ENCODE results near the gene ATP5PD.
"Not testable (repeated sequence)": the region's sequence is repeated elsewhere in the genome, so short reads cannot be mapped to it uniquely, and the experiment has no call there.

The ATP5PD gene

DNA sequence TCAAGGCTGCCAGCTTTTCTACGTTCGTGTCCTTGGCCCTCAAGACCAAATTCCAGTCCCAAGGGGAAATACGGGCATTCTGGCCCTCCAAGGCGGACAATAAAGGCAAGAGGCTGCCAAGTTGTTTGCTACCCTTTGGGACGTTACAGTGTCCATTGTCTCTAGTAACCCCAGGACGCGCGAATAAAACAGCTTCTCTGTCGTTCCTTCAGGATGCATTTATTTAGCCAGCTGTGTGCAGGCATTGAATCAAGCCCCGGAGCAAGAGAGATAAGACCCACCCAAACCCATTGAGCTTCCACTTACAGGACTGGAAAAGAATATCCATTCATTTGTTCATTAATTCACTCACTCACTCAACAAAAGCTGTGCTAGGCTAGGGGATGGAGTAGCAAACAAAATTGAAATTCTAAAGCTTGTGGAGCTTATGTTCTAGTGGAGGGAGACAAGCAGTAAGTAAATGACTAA, 33.6 kb downstream of the ATP5PD start:
- DNase-seq: no peak

DNA sequence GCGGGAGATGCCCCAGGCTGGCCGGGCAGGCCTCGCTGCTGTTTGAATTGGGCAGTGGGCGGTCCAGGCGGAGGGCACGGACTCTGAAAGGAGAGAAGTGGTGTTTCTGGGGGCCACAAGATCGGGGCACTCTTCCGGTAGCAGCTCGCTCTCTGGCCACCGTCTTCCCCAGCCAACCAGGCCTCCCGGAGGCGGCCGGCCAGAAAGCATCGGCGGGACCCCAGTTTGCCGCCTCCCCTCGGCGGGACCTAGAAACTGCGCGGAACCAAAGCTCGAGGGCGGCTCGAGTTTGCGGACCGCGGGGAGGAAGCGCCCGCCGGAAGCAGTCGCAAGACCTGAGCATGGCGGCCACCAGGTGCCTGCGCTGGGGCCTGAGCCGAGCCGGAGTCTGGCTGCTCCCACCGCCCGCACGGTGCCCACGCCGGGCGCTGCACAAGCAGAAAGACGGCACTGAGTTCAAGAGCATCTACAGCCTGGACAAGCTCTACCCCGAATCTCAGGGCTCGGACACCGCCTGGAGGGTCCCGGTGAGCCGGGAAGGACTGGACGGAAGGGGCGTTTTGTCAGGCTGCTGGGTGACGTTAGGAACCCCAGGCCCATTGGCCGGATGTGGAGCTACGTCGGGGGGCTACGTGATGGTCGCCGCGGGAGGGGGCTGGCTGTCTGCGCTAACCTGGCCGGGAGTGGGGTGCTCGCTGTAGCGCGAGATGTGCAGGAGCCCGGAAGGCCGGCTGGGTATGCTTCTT, 34.2 kb downstream of the ATP5PD start, which contains the start of gene MRPL58:
Gene MRPL58, plus strand, starts transcription at position 325 of the 746 bp plus-strand sequence. Its CDS starts 17 bp downstream, at position 342.
- DNase-seq: peak; percentile 88

DNA sequence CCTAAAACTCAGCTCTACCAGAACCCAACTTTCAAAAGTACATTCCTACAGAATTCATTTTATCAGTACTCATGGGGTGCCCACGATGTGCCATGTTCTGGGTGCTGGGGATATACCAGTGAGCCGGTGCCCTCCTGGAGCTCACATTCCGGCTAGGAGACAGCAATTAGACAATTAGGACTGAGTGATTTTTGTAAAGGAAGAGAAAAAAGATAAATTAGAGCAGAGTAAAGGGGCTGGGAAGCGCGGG, 34.7 kb downstream of the ATP5PD start:
- DNase-seq: no peak

DNA sequence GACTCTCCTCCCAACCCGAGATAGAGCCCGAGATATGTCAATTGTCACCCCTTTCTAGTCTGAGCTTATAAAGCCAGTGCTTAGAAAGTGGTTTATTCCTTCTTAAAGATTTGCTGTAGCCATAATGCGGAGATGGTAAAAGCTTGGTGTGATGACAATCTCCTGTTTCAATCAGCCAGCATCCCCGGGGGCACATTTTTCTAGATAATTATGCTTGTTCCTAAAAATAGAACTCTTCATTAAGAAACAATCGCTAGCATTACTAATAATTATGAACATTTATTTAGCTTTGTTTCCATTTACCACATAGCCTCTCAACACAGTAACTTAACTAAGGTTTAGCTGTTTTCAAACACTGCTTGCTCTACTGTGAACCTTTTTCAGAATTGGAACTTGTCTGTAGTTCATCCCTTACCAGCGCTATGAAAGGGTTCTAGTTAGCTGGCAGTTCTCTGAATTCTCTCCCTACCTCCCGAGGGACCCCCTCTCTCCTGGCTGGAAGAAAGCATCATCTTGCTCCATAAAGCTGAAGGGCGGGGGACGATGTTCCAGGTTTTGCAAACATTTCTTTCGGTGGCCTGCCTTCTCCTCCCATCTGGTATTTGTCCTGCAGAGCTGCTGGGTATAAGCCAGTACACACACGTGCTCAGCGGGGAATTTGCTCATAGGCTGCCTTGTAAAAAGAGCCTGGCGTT, 35.2 kb downstream of the ATP5PD start:
- no peak for DNase-seq

DNA sequence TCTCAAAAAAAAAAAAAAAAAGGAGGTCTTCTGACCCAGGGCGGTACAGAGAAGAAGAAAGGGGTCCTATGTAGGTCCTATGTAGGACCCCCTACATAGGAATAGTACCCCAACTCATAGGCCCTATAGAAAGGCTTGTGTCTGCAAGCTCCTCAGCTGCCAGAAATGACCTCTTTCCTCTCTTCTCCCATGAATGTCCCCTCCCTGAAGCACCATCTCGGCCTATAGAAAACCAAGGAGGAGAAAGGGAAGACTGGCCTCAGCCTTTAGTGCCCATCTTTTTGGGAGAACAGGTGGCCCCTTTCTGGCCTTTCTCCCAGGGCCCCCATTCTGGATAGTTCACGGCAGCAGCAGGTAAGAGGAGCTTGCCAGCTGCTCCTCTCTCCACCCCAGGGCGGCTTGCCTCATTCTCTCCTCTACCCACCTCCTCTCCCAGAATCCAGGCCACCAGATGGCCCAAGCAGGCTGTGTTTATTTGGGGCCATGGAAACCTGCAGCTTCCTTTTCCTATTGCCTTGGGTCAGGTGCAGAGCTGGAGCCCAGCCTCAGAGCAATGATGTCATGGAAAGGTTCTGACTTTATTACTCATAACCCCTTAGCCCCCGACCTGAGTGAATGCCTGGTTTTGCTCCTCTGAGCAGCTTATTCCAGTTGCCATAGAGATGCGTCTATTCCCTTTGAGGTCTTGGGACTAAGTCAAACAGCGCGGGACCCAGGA, 35.9 kb downstream of the ATP5PD start:
- DNase-seq: peak; percentile 30

DNA sequence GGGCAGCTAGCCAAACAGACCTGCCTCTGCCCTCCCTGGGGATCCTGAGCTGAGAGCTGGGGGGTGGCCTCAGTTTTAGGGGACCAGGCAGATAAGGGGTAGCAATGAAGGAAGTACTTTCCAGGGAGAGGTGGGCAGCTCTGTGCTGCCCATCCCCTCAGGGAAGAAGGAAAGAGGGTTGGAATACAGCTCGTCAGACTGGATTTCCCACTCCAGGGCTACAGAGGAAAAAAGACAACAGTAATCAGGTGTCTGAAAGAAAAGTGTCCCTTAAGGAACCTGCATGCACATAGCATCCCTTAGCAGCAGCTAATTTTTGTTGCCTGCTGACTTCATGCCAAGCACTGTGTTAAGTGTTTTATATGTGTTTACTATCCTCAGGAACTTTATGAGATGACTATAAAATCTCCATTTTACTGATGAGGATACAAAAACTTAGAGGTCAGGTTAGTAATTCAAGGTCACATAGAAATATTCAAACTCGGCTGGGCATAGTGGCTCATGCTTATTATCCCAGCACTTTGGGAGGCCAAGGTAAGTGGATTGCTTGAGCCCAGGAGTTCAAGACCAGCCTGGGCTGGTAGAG, 37.5 kb downstream of the ATP5PD start:
- no peak for DNase-seq

DNA sequence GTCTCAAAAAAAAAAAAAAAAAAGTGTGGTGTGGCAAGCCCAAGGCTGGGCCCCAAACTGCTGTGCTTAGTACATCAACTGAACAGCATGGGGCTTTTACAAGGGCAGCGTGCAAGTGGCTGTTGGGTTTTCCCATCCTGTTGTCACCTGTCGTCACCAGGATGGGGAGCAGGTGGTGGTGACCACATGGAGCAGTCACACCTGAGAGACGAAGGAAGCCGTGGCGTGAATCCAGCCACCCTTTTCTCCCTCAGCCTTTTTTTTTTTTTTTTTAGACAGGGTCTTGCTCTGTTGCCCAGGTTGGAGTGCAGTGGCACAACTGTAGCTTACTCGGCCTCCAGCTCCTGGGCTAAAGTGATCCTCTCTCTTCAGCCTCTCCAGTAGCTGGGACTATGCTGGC, 38.4 kb downstream of the ATP5PD start:
- no peak for DNase-seq

DNA sequence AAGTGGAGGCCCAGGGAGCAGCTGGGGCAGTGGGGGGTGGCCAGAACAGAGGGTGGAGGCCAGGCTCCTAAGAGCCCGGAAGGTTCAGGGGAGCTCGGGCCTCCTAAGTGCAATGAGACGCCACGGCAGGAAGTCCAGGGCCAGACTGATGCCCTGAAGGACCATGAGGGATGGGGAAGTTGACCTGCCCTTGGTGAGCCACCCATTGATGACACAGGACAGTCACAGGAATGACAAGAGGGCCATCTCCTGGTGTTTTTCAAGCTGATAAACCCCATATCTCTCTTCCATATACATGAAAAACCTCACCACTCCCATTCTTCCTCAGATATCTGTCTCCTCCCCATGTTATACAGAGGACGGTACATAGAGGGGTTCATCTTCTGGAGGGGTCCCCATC, 40.1 kb downstream of the ATP5PD start:
- no peak for DNase-seq

DNA sequence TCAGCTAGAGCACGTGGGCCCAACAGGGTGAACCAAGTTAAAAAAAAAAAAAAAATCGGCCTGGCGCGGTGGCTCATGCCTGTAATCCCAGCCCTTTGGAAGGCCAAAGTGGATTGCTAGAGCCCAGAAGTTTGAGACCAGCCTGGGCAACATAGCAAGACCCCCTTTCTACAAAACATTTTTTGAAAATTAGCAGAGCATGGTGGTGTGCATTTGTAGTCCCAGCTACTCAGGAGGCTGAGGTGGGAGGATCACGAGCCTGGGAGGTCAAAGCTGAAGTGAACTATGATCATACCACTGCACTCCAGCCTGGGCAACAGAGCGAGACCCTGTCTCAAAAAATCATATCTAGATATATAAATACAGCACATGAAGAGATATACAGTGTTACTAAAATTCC, 40.7 kb downstream of the ATP5PD start:
- not testable (repeated sequence) for DNase-seq

DNA sequence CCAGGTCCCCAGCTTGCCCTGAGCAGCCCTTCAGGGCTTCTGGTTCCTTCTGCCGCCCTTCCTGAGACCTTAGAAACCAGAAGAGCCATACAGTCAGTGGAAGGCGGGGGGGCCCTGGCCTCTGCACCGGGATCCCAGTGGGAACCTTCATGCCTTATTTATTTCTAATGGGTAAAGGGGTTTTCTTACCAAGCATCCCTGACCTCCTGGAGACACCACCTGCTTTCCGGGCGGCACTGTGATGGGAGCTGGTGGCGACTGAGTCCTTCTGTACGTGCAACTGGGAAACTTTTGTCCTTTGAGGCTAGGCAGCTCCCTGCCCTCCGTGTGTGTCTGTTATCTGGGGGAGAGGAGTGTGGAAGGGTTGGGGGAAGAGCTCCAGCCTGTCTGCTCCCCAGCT, 41.5 kb downstream of the ATP5PD start:
- DNase-seq: no peak

DNA sequence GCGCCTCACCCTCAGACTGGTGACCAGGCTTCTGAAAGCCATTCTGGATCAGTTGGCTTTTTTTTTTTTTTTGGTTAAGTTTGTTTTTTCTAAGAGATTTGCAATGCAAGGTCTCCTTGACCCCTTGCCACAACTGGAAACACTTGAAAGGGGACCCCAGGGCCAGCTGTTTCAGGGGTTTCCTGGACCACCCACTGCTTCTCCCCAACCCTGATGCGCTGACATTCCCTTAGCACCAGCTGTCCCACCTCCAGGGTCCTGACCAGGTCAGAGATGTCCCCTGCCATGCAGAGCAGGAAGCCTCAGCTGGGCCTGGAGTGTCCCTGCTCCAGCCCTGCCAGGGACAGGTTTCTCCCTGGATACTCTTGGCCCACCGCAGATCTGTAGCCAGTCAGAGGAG, 42.4 kb downstream of the ATP5PD start:
- no peak for DNase-seq

DNA sequence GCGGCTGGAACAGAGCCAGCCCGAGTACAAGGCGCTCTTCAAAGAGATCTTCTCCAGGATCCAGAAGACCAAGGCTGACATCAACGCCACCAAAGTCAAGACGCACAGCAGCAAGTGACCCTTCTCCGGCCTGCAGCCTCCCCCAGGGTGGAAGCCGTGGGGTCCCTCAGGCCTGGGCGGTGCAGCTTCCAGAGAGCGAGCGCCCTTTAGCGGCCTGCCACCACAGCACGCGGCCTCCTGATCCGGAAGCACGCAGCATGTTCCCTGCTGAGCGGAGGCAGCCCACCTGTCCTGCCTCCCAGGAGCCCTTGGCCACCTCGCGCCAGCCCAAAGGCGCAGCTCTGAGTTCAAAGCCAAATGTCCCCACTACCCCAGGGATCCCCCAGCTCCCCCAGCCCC, 42.8 kb downstream of the ATP5PD start:
- no peak for DNase-seq

DNA sequence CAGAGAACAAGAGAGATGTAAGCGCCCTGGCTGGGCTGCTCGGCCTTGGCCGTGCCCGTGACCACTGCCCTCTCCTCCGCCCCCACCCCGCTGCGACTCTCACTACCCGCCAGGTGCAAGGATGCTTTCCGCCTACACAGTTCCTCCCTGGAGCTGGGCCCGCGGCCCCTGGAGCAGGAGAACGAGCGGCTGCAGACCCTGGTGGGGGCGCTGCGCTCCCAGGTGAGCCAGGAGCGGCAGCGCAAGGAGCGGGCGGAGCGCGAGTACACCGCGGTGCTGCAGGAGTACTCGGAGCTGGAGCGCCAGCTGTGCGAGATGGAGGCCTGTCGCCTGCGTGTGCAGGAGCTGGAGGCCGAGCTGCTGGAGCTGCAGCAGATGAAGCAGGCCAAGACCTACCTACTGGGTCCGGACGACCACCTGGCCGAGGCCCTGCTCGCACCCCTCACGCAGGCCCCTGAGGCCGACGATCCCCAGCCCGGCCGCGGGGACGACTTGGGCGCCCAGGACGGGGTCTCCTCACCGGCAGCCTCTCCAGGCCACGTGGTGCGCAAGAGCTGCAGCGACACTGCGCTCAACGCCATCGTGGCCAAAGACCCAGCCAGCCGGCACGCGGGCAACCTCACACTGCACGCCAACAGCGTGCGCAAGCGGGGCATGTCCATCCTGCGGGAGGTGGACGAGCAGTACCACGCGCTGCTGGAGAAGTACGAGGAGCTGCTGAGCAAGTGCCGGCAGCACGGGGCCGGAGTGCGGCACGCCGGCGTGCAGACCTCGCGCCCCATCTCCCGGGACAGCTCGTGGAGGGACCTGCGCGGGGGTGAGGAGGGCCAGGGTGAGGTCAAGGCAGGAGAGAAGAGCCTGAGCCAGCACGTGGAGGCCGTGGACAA, 43.5 kb downstream of the ATP5PD start:
- DNase-seq: no peak

DNA sequence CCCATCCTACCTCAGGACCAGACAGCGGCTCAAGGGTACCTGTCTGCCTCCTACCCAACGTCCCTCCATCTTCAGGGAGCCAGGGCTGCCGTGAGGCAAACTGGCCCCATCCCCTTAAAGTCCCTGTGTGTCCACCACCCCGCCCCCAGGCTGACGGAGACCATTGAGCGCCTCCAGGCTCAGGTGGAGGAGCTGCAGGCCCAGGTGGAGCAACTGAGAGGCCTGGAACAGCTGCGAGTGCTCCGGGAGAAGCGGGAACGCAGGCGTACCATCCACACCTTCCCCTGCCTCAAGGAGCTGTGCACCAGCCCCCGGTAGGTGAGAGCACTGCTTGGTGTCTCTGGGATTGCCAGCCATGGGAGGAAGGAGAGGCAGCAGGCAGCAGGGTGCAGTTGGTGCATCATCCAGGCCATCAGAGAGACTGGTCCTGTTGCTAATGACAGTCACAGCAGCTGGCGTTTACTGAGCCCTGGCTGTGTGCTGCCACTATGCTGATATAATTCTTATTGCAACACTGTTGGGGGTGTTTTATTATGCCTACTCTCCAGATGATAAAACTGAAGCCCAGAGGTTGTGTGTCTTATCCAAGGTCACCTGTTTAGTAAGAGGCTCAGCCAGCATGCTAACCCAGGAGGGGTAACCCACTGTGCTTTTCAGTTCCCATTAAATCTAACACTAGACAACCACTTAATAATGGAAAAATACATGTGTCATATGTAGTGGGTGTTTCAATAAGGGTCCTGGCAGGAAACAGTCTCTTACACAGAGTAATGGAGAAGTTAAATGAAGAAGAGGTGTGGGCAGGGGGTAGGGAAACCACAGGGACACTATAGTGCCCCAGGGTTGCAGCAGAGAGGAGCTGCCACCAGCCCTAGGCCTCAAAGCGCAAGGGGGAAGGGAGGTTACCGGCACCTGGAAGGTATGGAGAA, 44.6 kb downstream of the ATP5PD start:
- DNase-seq: no peak

DNA sequence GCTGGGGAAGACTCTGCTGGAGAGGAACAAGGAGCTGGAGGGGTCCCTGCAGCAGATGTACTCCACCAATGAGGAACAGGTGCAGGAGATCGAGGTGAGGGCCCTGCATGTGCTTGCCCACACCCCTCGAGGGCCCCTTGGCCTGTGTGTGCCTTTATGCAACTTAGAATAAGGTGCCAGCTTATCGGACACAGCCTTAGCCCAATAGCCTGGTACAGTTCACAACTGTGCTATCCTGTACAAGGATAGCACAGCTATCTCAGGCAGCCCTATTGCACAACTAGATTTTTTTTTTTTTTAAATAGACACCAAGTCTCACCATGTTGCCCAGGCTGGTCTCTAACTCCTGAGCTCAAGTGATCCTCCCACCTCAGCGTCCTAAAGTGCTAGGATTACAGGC, 47.2 kb downstream of the ATP5PD start:
- no peak for DNase-seq

DNA sequence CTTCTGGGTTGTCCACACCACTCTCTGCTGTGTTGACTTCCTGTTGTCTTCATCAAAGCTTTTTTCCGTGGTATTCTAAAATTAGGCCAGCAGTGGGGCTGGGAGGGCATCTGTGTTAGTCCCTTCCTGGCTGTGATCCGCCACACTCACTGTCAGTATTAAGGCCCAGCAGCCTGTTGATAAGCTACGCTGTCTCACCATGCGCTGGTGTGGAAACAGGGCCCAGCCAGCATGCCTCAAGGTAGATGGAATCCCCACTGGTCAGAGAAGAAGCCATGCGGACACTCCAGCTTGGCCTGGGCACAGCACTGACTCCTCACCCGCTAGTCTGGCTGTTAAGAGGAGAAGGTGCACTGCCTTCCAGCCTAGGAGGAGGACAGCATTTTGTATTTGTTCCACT, 48.0 kb downstream of the ATP5PD start:
- DNase-seq: no peak

DNA sequence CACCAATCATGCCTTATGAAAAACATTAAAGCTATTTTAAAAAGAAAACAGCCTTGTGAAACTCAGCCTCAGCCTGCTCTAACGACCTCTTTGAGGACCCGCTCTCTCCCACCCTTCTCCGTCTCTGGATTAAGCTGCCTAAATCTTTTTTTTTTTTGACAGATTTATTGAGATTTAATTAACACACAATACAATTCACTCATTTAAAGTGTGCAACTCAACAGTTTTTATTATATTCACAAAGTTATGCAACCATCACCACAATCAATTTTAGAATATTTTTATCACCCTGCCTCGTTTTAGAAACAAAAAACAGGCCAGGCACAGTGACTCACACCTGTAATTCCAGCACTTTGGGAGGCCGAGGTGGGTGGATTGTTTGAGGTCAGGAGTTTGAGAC, 50.9 kb downstream of the ATP5PD start:
- DNase-seq: no peak

DNA sequence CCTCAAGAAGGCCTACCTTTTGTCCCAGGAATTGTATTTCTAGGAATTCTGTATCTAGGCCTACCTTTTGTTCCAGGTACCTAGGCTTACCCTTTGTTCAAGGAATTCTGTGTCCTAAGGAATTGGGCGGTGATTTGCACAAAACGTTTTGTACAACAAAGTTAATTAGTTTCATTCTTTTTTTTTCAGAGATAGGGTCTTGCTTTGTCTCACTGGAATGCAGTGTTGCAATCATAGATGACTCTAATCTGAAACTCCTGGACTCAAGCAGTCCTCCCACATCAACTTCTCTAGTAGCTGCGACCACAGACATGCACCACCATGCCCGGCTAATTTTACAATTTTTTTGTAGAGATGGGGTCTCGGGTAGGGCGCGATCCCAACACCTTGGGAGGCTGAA, 52.3 kb downstream of the ATP5PD start:
- no peak for DNase-seq

DNA sequence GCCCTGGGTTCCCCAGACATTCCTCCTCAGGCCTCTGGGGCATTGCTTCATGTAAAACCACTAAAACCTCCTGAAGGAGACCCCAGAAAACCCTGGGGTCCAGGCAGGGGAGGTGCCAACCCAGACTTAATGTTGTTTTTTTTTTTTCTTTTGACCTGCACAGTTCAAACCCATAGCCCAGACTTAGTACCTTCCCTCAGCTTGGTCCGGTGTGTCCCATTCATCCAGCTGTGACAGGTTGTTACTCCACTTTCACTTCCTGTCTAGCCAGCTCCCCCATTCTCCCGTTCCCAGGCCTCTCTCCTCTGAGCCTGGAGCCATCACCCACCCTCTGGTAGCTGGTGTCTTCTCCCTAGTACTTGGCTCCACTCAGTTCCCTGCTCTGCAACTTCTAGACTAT, 54.5 kb downstream of the ATP5PD start:
- DNase-seq: no peak

DNA sequence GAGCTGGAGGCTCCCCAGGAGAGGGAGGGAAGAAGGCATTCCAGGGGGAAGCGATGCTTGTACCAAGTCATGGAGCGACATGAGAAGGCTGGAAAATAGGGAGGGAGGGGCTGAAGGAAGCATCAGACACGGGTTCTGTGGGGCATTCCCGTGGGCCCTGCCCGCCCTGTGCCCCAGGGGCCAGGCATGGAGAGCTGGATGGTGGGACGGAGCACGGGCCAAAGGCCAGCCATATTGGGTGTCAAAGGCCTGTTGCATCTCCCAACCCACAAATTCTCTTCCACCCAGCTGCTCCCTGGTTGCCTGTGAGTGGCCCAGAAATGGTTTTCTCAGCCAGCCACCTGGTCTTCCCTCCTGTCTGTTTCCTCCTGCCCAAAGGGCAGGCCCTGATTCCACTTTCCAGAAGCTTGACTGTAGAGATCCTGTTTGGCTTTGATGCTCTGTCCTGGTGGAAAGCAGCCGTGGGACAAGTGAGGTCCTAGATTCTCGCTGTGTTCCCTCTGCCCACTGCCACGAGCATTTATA, 56.1 kb downstream of the ATP5PD start:
- no peak for DNase-seq

Measured in stimulated activated CD8-positive, alpha-beta memory T cell treated with anti-CD3 and anti-CD28 coated beads, Interleukin-4, amount 100 ng/mL, for 48 hours (primary cell).